Suprapubic skin (tissue), 4 donors: ENCODE results near the gene MAMLD1. TPM values are rescaled to one million over a fixed set of nuclear protein-coding genes. Genes with fewer than 3 reads are reported as not detected.

ENCODE experiments used
- DNase-seq, 2 donors: peaks; one replicate each; pipeline ENCODE4 v3.0.0-alpha.2; 2019; ENCODE audit warnings: low spot score in 2 of 2
- H3K27ac ChIP-seq: fragments of 200-600 bp; sonication (generic); one replicate; pipeline ENCODE4 v1.5.1; 2019
- H3K27me3 ChIP-seq: fragments of 200-600 bp; sonication (generic); one replicate; pipeline ENCODE4 v1.5.1; 2019
- H3K36me3 ChIP-seq: fragments of 200-600 bp; sonication (generic); one replicate; pipeline ENCODE4 v1.5.1; 2019
- H3K4me1 ChIP-seq: fragments of 200-600 bp; sonication (generic); one replicate; pipeline ENCODE4 v1.5.1; 2019
- H3K4me3 ChIP-seq: fragments of 200-600 bp; sonication (generic); one replicate; pipeline ENCODE4 v1.5.1; 2019; ENCODE audit warnings: mild to moderate bottlenecking
- H3K9me3 ChIP-seq: fragments of 200-600 bp; sonication (generic); one replicate; pipeline ENCODE4 v1.5.1; 2019
- EP300 ChIP-seq: sonication (generic); formaldehyde crosslinking; IDR thresholded peaks from one replicate; pipeline ENCODE4 v1.6.1; 2017; ENCODE audit warnings: antibody characterized with exemption
- POLR2A ChIP-seq, 2 donors: fragments of 450-650 bp; IDR thresholded peaks; one replicate each; pipeline ENCODE4 v1.6.1; 2017; ENCODE audit warnings: antibody characterized with exemption in 2 of 2, mild to moderate bottlenecking in 2 of 2, moderate library complexity in 2 of 2
- POLR2AphosphoS5 ChIP-seq, 3 donors: sonication (generic); formaldehyde crosslinking; IDR thresholded peaks; one replicate each; pipeline ENCODE4 v1.6.1; 2017; ENCODE audit warnings: antibody characterized with exemption in 3 of 3
- WGBS: methylation state at CpG from one replicate; pipeline ENCODE4 v1.1.5; 2018; 5-methylcytosine and 5-hydroxymethylcytosine counted together
- total RNA-seq, 4 donors: library from RNA; depleted of rRNA; stranded (reverse); fragments of >200 nt; gene quantifications; one replicate each; pipeline ENCODE4 v1.1.0, GENCODE V29; 2016
- TF ChIP-seq, protein P1 (sequence below), 2 donors: fragments of 200-600 bp in 1 of 2; fragments of 450-650 bp in 1 of 2; sonication (generic) in 1 of 2; IDR thresholded peaks; one replicate each; pipeline ENCODE4 v1.5.1; 2016 to 2019; ENCODE audit warnings: antibody characterized with exemption in 2 of 2, mild to moderate bottlenecking in 1 of 2, moderate library complexity in 1 of 2

MAMLD1 gene
- total RNA-seq, 4 donors from 2014 or later = 0.68 to 4.5 (median 3.4) TPM

DNA sequence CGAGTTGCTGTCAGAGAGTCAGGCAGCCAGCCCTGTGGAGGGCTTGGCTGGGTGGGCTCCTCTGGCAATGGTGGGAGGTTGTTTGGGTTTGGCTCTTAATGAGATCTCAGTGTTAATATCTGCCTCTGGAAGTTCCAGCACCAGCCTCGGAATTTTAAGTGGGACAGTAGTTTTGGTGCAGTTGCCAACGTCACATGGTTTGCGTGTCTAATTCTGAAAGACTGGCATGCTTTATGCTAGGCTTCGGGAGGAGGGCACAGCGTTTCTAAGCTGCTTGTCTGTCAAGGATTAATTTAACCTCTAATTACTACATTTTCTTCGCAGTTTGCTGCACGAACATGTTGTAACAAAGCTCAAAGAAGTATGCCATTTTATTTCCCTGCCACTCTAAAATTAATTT, 9.2 kb downstream of the MAMLD1 start:
- no peak overlapping the region for H3K27ac ChIP-seq
- H3K27me3 ChIP-seq = no peaks in the 10 kb centered on the region
- DNase-seq = no peak
- no peak overlapping the region for H3K4me3 ChIP-seq
- H3K4me1 ChIP-seq = peaks cover 2% of the 10 kb centered on the region
- no peaks in the 10 kb centered on the region for H3K9me3 ChIP-seq
- WGBS = 51% methylated on average over 8 of the region's 8 CpGs
- TF ChIP-seq, protein P1, sequence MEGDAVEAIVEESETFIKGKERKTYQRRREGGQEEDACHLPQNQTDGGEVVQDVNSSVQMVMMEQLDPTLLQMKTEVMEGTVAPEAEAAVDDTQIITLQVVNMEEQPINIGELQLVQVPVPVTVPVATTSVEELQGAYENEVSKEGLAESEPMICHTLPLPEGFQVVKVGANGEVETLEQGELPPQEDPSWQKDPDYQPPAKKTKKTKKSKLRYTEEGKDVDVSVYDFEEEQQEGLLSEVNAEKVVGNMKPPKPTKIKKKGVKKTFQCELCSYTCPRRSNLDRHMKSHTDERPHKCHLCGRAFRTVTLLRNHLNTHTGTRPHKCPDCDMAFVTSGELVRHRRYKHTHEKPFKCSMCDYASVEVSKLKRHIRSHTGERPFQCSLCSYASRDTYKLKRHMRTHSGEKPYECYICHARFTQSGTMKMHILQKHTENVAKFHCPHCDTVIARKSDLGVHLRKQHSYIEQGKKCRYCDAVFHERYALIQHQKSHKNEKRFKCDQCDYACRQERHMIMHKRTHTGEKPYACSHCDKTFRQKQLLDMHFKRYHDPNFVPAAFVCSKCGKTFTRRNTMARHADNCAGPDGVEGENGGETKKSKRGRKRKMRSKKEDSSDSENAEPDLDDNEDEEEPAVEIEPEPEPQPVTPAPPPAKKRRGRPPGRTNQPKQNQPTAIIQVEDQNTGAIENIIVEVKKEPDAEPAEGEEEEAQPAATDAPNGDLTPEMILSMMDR (IDR thresholded peaks at IDR 0.05) = no peak
- TF ChIP-seq POLR2A (IDR thresholded peaks at IDR 0.05) (no peak), POLR2AphosphoS5 (IDR thresholded peaks at IDR 0.05) (no peak), EP300 (no peak)
- no peaks in the 10 kb centered on the region for H3K36me3 ChIP-seq

DNA sequence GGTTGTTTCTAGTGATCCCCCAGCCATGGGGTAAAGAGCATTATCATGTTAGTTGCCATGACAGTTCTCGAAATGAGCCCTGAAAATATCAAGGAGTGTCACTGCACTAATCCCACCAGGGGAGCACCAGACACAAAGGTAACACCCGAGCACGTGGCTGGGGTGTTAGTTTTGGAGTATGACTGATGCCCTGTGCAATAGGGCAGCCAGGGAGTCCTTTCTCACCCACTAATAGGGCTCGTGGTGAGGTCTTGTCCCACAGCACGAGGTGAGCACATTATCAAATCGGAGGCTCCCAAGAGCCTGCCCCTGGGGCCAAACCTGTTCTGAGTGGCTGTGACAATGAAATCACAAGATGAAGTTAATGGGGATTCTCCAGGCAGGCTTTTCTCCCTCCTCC, 9.6 kb downstream of the MAMLD1 start:
- Histone ChIP-seq H3K9me3 (no peaks in the 10 kb centered on the region), H3K4me3 (no peak overlapping the region), H3K27me3 (no peaks in the 10 kb centered on the region), H3K36me3 (no peaks in the 10 kb centered on the region), H3K27ac (no peak overlapping the region), H3K4me1 (peaks cover 2% of the 10 kb centered on the region)
- WGBS = 60% methylated on average over 6 of the region's 6 CpGs
- no peak for DNase-seq
- TF ChIP-seq POLR2AphosphoS5 (IDR thresholded peaks at IDR 0.05) (no peak), POLR2A (IDR thresholded peaks at IDR 0.05) (no peak), EP300 (no peak)
- TF ChIP-seq, protein P1 (IDR thresholded peaks at IDR 0.05) = no peak

DNA sequence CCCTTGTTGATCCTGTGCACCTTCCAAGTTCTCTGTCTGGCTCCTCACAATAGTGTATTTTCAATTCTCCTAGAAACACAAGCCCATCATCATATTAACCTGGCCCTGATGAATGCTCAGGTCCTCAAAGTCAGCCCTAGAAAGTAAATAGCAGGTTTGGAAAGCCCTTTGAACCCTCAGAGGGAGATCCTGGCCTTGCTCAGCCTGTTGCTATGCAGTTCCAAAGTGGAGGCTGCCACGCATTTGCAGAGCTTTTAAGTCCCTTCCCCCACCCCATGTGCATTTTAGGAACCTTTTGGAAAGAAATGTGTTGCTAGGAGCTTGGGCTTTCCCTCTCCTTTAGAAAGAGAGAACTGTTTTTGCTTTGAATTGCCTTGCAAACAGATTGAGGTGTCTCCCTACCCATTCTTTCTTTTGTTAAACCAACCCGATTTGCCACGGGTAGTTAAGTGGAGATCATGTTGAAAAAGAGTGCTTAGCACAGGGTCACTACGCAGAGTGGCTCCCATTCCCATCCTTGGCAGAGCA, 12.2 kb downstream of the MAMLD1 start:
- Histone ChIP-seq H3K27ac (no peak overlapping the region), H3K4me1 (peaks cover 2% of the 10 kb centered on the region), H3K27me3 (no peaks in the 10 kb centered on the region), H3K36me3 (no peaks in the 10 kb centered on the region), H3K4me3 (no peak overlapping the region), H3K9me3 (no peaks in the 10 kb centered on the region)
- no peak for DNase-seq
- 67% methylated on average over 4 of the region's 4 CpGs for WGBS
- TF ChIP-seq POLR2AphosphoS5 (IDR thresholded peaks at IDR 0.05) = no peak
- TF ChIP-seq, protein P1 (IDR thresholded peaks at IDR 0.05) = no peak
- no peak for TF ChIP-seq POLR2A (IDR thresholded peaks at IDR 0.05)
- TF ChIP-seq EP300 = no peak

DNA sequence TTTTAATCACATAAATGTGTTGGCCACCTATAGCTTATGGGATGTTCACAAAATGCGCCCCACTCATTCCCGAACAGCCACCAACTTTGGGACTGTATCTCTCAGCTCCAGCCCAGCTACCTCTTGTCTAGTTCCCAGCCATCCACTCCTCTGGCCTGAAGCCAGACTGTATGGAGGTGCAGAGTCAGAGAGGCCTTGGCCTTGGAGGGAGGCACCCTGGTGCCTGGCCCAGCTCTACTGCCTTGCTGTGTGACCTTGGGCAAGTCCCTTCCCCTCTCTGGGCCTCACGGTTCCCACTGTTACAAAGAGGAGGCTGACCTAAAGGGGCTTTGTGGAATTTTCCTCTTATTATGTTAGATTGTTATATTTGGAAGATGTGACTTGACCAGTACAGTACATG, 13.9 kb downstream of the MAMLD1 start:
- Histone ChIP-seq H3K27ac (no peak overlapping the region), H3K4me3 (no peak overlapping the region), H3K36me3 (no peaks in the 10 kb centered on the region), H3K9me3 (no peaks in the 10 kb centered on the region), H3K4me1 (no peaks in the 10 kb centered on the region), H3K27me3 (no peaks in the 10 kb centered on the region)
- WGBS = 83% methylated on average over 3 of the region's 3 CpGs
- TF ChIP-seq EP300 (no peak), POLR2AphosphoS5 (IDR thresholded peaks at IDR 0.05) (no peak), POLR2A (IDR thresholded peaks at IDR 0.05) (no peak)
- TF ChIP-seq, protein P1 (IDR thresholded peaks at IDR 0.05) = no peak
- no peak for DNase-seq

DNA sequence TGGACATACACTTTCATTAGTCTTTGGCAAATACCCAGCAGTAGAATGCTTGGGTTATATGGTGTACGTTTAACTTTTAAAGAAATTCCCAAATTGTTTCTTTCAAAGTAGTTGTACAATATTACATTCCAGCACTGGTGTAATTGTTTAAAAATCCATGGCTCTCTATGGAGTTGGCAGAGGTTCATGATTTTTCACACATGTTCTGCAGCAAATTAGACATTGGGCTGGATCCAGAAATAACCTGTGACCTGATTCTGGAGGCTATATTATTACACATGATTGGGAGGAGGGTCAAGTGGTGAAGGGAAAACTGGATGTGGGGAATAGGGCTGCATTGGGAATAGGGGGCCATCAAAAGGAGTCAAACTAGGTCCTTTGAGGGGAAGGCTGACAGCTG, 41.9 kb downstream of the MAMLD1 start:
- no peaks in the 10 kb centered on the region for H3K9me3 ChIP-seq
- H3K36me3 ChIP-seq = no peaks in the 10 kb centered on the region
- H3K4me3 ChIP-seq = no peak overlapping the region
- no peak overlapping the region for H3K27ac ChIP-seq
- no peak for DNase-seq
- no peaks in the 10 kb centered on the region for H3K4me1 ChIP-seq
- 46% methylated on average over 1 of the region's 1 CpG for WGBS
- no peak for TF ChIP-seq EP300
- TF ChIP-seq, protein P1 (IDR thresholded peaks at IDR 0.05) = no peak
- TF ChIP-seq POLR2AphosphoS5 (IDR thresholded peaks at IDR 0.05) = no peak
- TF ChIP-seq POLR2A (IDR thresholded peaks at IDR 0.05) = no peak
- no peaks in the 10 kb centered on the region for H3K27me3 ChIP-seq
